Karpas-422 (cell line): ENCODE measurements around the gene FLYWCH1. TPM values are rescaled to one million over a fixed set of nuclear protein-coding genes. Genes with fewer than 3 reads are reported as not detected.

Source experiments
- DNase-seq: peaks from one replicate; pipeline ENCODE4 v3.0.0-alpha.2; 2015
- H2AFZ ChIP-seq: fragments of 200-600 bp; sonication (generic); 2 replicates; pipeline ENCODE4 v1.6.1; 2014; ENCODE audit warnings: antibody characterized with exemption, low read length, mixed read lengths
- H3K27ac ChIP-seq: fragments of 200-600 bp; sonication (generic); 2 replicates; pipeline ENCODE4 v1.5.1; 2014; ENCODE audit warnings: mild to moderate bottlenecking, low read length, moderate library complexity
- H3K27me3 ChIP-seq: fragments of 200-600 bp; sonication (generic); 2 replicates; pipeline ENCODE4 v1.6.1; 2014; ENCODE audit warnings: low read length, mixed read lengths
- H3K36me3 ChIP-seq: fragments of 200-600 bp; sonication (generic); 2 replicates; pipeline ENCODE4 v1.6.1; 2014; ENCODE audit warnings: low read length, mixed read lengths; ENCODE audit not compliant: insufficient read depth
- H3K4me1 ChIP-seq: fragments of 200-600 bp; sonication (generic); 2 replicates; pipeline ENCODE4 v1.6.1; 2014; ENCODE audit warnings: mild to moderate bottlenecking, low read length, mixed read lengths
- H3K4me2 ChIP-seq: fragments of 200-600 bp; sonication (generic); 2 replicates; pipeline ENCODE4 v1.6.1; 2014; ENCODE audit warnings: low read length, low read depth, mild to moderate bottlenecking; ENCODE audit not compliant: poor library complexity, severe bottlenecking
- H3K4me3 ChIP-seq: fragments of 200-600 bp; sonication (generic); 2 replicates; pipeline ENCODE4 v1.5.1; 2014; ENCODE audit warnings: mild to moderate bottlenecking, antibody characterized with exemption, low read length, mixed read lengths
- H3K79me2 ChIP-seq: fragments of 200-600 bp; sonication (generic); 2 replicates; pipeline ENCODE4 v1.6.1; 2014; ENCODE audit warnings: mild to moderate bottlenecking, low read length, mixed read lengths
- H3K9ac ChIP-seq: fragments of 200-600 bp; sonication (generic); 2 replicates; pipeline ENCODE4 v1.6.0; 2014; ENCODE audit warnings: low read length
- H3K9me2 ChIP-seq: fragments of 200-600 bp; sonication (generic), shearing (Covaris generic); replicated peaks from 2 replicates; pipeline ENCODE4 v1.6.0; 2014; ENCODE audit warnings: mild to moderate bottlenecking, low read length, moderate library complexity; ENCODE audit not compliant: insufficient read depth
- H3K9me3 ChIP-seq: fragments of 300-700, 200-600 bp; sonication (generic); 2 replicates; pipeline ENCODE4 v1.6.1; 2014; ENCODE audit warnings: low read length, mixed read lengths
- H4K20me1 ChIP-seq: fragments of 200-600 bp; sonication (generic); 2 replicates; pipeline ENCODE4 v1.6.1; 2014; ENCODE audit warnings: mild to moderate bottlenecking, antibody characterized with exemption, low read length, low read depth; ENCODE audit not compliant: insufficient read depth
- total RNA-seq: library from RNA; depleted of rRNA; stranded (reverse); fragments of >200 nt; shearing (Covaris generic); gene quantifications from 2 replicates; pipeline ENCODE4 v1.2.3, GENCODE V29; 2014; ENCODE audit warnings: low replicate concordance

Gene FLYWCH1
- total RNA-seq, 1 experiment from 2014 or later, result 11.0 TPM

- Histone ChIP-seq H3K36me3 (no peaks in the 10 kb centered on the region), H4K20me1 (no peaks in the 10 kb centered on the region), H3K4me1 (peaks cover 57% of the 10 kb centered on the region), H3K9me3 (no peaks in the 10 kb centered on the region), H3K79me2 (peaks cover 29% of the 10 kb centered on the region), H3K27me3 (no peaks in the 10 kb centered on the region), H3K9ac (peak within 1 kb of the TSS; percentile 81), H3K27ac (peak within 1 kb of the TSS; percentile 62; the same call in 1 of the 2 replicates), H3K9me2 (no peaks in the 10 kb centered on the region), H3K4me2 (peak within 1 kb of the TSS; percentile 99), H3K4me3 (peak within 1 kb of the TSS; percentile 99), H2AFZ (peak within 1 kb of the TSS; percentile 71; the same call in 1 of the 2 replicates)
- peak; percentile 97 for DNase-seq
Measured at GRCh38 chr16:2980227-2981176, 68.8 kb downstream of the FLYWCH1 start, which contains the start of gene PKMYT1. Gene PKMYT1, minus strand, starts transcription at chr16:2980446. Its CDS starts 789 bp downstream, at chr16:2979657.

DNA sequence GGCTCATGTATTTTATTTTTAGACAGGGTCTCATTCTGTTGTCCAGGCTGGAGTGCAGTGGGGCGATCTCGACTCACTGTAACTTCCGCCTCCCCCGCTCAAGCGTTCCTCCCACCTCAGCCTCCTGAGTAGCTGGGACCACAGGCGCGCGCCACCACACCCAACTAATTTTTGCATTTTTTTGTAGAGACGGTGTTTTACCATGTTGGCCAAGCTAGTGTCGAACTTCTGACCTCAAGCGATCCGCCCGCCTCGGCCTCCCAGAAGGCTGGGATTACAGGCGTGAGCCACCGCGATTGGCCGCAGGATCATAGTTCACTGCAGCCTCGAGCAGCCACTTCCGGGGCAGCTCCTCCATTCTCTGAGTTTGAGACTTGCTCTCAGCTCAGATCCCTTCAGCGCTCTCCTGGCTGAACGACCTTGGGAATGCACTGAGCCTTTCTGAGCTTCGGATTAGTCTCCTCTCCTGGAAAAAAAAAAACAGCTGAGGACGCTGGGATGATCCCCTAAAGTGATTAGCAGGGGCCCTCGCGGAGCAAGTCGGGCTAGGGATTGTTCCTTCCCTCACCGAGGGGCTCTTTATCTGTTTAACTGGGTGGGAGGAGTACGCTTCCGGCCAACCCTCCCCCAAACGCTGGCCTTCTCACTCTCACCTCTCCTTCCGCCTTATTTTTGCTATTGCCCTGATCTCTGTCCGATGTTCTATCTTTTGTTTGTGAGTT, 69.6 kb downstream of the FLYWCH1 start:
- peak overlapping the region; percentile 99 for H3K4me2 ChIP-seq
- H3K27ac ChIP-seq, result no peak overlapping the region

DNA sequence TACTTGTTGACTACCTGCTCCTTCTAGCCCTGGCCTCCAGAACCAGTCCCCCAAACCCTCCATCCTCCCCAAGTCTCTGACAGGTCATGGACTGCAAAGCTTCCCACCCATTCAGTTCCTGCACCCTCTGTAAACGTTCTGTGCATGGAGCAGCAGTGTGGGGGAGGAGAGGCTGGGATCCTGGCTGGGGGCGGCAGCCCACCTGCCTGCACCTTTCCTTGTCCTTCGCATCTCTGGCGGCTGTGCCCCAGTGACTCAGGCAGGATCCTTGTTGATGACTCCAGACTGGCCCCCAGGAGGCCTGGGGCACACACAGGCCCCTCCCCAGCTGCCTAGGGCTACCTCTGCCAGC, 70.1 kb downstream of the FLYWCH1 start:
- Histone ChIP-seq H3K9me3 (no peaks in the 10 kb centered on the region), H3K9ac (no peak overlapping the region), H3K27me3 (no peaks in the 10 kb centered on the region), H3K36me3 (no peaks in the 10 kb centered on the region), H3K9me2 (no peaks in the 10 kb centered on the region), H3K4me1 (peaks cover 47% of the 10 kb centered on the region), H3K27ac (no peak overlapping the region), H3K79me2 (peaks cover 29% of the 10 kb centered on the region), H4K20me1 (no peaks in the 10 kb centered on the region), H3K4me3 (no peak overlapping the region), H2AFZ (no peak overlapping the region), H3K4me2 (peak overlapping the region; percentile 99)
- no peak for DNase-seq

More for the DNA sequence above, 69.6 kb downstream of the FLYWCH1 start:
- H3K4me3 ChIP-seq, result peak overlapping the region; percentile 99
- H3K9ac ChIP-seq, result peak overlapping the region; percentile 81
- H4K20me1 ChIP-seq, result no peaks in the 10 kb centered on the region
- peaks cover 29% of the 10 kb centered on the region for H3K79me2 ChIP-seq
- H3K9me3 ChIP-seq, result no peaks in the 10 kb centered on the region
- no peaks in the 10 kb centered on the region for H3K36me3 ChIP-seq
- no peaks in the 10 kb centered on the region for H3K9me2 ChIP-seq
- H2AFZ ChIP-seq, result no peak overlapping the region
- no peak for DNase-seq
- H3K4me1 ChIP-seq, result peaks cover 53% of the 10 kb centered on the region
- no peaks in the 10 kb centered on the region for H3K27me3 ChIP-seq

DNA sequence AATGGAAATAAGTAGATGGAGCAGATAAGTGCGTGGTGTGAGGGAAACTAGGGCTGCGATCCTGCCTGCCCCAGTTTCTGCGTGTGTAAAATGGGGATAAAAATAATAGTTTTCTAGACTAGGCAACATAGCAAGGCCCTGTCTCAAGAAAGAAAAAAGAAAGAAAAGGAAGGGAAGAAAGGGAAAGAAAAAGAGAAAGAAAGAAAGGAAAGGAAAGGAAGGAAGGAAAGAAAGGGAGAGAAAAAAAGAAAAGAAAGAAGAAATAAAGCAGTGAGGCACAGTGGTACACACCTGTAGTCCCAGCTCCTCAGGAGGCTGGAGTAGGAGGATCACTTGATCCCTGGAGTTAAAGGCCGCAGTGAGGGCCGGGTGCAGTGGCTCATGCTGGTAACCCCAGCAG, 70.7 kb downstream of the FLYWCH1 start:
- Histone ChIP-seq H3K9me3 (no peaks in the 10 kb centered on the region), H3K36me3 (no peaks in the 10 kb centered on the region), H3K9ac (no peak overlapping the region), H3K4me2 (no peak overlapping the region), H3K79me2 (peaks cover 26% of the 10 kb centered on the region), H3K27ac (no peak overlapping the region), H3K27me3 (no peaks in the 10 kb centered on the region), H3K4me1 (peaks cover 44% of the 10 kb centered on the region), H3K9me2 (no peaks in the 10 kb centered on the region), H3K4me3 (no peak overlapping the region), H2AFZ (no peak overlapping the region), H4K20me1 (no peaks in the 10 kb centered on the region)
- no peak for DNase-seq

DNA sequence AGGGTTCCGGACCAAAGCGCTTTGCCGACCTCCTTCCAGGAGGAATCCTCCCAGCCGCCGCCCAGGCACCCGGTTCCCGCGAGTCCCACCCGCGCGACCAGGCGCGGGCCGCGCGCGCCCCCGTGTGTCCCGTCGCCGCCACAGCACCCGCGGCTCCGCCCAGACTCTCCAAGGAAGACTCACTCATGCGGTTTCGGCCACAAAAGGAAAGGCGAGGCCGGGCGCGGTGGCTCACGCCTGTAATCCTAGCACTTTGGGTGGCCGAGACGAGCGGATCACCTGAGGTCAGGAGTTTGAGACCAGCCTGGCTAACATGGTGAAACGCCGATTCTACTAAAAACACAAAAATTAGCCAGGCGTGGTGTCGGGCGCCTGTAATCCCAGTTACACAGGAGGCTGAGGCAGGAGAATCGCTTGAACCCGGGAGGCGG, 72.0 kb downstream of the FLYWCH1 start:
- Histone ChIP-seq H4K20me1 (no peaks in the 10 kb centered on the region), H3K79me2 (peaks cover 15% of the 10 kb centered on the region), H3K27me3 (no peaks in the 10 kb centered on the region), H3K9ac (peak overlapping the region; percentile 59), H2AFZ (peak overlapping the region; percentile 87), H3K36me3 (no peaks in the 10 kb centered on the region), H3K27ac (no peak overlapping the region), H3K9me2 (no peaks in the 10 kb centered on the region), H3K9me3 (no peaks in the 10 kb centered on the region), H3K4me3 (peak overlapping the region; percentile 57; the same call in 1 of the 2 replicates), H3K4me1 (peaks cover 35% of the 10 kb centered on the region), H3K4me2 (peak overlapping the region; percentile 73)
- DNase-seq, result peak; percentile 87

GRCh38 chr16:2985462-2985861, 73.7 kb downstream of the FLYWCH1 start:
- no peak overlapping the region for H3K4me3 ChIP-seq
- H3K9me2 ChIP-seq, result no peaks in the 10 kb centered on the region
- no peaks in the 10 kb centered on the region for H3K36me3 ChIP-seq
- no peaks in the 10 kb centered on the region for H4K20me1 ChIP-seq
- H3K4me1 ChIP-seq, result peaks cover 26% of the 10 kb centered on the region
- no peak for DNase-seq
- no peaks in the 10 kb centered on the region for H3K27me3 ChIP-seq
- no peak overlapping the region for H3K9ac ChIP-seq
- no peaks in the 10 kb centered on the region for H3K79me2 ChIP-seq
- no peak overlapping the region for H2AFZ ChIP-seq
- no peak overlapping the region for H3K27ac ChIP-seq
- no peak overlapping the region for H3K4me2 ChIP-seq
- no peaks in the 10 kb centered on the region for H3K9me3 ChIP-seq

DNA sequence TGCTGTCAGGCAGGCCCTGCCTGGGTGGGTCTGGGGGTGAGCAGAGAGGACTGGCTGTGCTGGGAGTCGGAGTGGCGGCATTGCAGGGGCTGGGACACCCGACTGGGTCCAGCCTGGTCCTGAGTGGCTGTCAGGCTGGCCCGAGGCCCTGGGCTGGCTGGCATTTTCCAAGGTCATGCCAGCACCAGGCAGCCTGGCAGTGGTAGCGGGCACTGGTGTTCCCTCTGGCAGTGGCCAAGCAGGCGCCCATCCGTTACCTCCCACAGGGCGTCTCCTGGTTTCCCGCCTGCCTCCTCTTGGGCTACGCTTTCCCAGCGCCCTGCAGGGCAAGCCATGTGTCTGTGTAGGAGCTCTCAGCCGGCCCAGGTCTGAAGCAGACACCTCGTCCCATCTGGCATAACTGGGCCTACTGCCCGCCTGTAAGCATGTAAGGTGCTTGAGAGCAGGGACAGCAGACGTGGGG, 74.2 kb downstream of the FLYWCH1 start:
- Histone ChIP-seq H3K4me3 (no peak overlapping the region), H3K27ac (no peak overlapping the region), H3K4me2 (no peak overlapping the region), H3K36me3 (no peaks in the 10 kb centered on the region), H3K4me1 (peaks cover 24% of the 10 kb centered on the region), H4K20me1 (no peaks in the 10 kb centered on the region), H3K79me2 (no peaks in the 10 kb centered on the region), H3K9ac (no peak overlapping the region), H3K9me3 (no peaks in the 10 kb centered on the region), H2AFZ (no peak overlapping the region), H3K27me3 (no peaks in the 10 kb centered on the region), H3K9me2 (no peaks in the 10 kb centered on the region)
- DNase-seq, result no peak

DNA sequence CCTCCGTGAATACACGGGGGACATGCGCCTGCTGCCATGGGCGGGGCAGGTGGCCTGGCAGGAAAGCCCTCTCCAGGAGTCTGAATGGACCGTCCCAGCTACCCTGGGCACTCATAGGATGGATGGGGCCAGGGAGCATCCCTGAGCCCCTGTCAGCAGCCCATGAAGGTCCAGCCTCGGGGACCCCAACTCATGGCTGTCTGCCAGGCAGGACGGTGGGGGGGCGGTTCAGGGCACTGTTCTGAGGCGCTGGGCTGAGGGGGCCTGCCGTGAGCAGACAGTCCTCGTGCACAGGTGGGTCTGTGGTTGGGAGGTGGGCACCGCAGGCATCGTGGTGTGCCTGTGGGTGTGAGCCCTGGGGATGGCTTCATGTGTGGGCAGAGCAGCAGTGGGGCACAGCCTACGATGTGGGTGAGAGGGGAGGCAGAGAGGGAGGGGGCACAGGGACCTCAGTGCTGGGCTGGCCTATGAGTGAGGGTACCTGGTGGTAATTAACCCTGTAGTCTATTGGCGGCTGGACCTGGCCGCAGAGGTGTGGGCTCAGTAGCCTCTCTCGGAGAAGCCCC, 75.0 kb downstream of the FLYWCH1 start:
- Histone ChIP-seq H3K4me1 (peaks cover 18% of the 10 kb centered on the region), H3K4me3 (no peak overlapping the region), H3K9me2 (no peaks in the 10 kb centered on the region), H4K20me1 (no peaks in the 10 kb centered on the region), H3K79me2 (no peaks in the 10 kb centered on the region), H3K27me3 (no peaks in the 10 kb centered on the region), H3K36me3 (no peaks in the 10 kb centered on the region), H3K9ac (no peak overlapping the region), H3K4me2 (no peak overlapping the region), H3K27ac (no peak overlapping the region), H3K9me3 (no peaks in the 10 kb centered on the region), H2AFZ (no peak overlapping the region)
- no peak for DNase-seq
